Upper lobe of left lung (tissue), 4 donors: ENCODE data around the gene NHERF1.

Source experiments
- CTCF ChIP-seq, 6 experiments: fragments of 450-650 bp in 4 of 6; fragments of 200-600 bp in 2 of 6; sonication (generic) in 2 of 6; IDR thresholded peaks; one replicate each; pipeline ENCODE4 v1.5.1; 2016 to 2019; ENCODE audit warnings: antibody characterized with exemption in 6 of 6
- EP300 ChIP-seq, 4 donors: sonication (generic); formaldehyde crosslinking; IDR thresholded peaks; one replicate each; pipeline ENCODE4 v1.5.1; 2017; ENCODE audit warnings: antibody characterized with exemption in 4 of 4, control low read depth in 2 of 4
- POLR2A ChIP-seq, 4 donors: fragments of 450-650 bp; IDR thresholded peaks; one replicate each; pipeline ENCODE4 v1.5.1; 2016 to 2017; ENCODE audit warnings: antibody characterized with exemption in 4 of 4, mild to moderate bottlenecking in 2 of 4
- POLR2AphosphoS5 ChIP-seq, 2 donors: sonication (generic); formaldehyde crosslinking; IDR thresholded peaks; one replicate each; pipeline ENCODE4 v1.5.1; 2017; ENCODE audit warnings: antibody characterized with exemption in 2 of 2

GRCh38 chr17:74702116-74702871 lies 46.1 kb upstream of the NHERF1 start:
- TF ChIP-seq CTCF (IDR thresholded peaks at IDR 0.05) (no peak), POLR2A (IDR thresholded peaks at IDR 0.05) (no peak), EP300 (IDR thresholded peaks at IDR 0.05) (no peak), POLR2AphosphoS5 (IDR thresholded peaks at IDR 0.05) (no peak)
